ENCODE measurements around the gene KHDRBS2.

DNA sequence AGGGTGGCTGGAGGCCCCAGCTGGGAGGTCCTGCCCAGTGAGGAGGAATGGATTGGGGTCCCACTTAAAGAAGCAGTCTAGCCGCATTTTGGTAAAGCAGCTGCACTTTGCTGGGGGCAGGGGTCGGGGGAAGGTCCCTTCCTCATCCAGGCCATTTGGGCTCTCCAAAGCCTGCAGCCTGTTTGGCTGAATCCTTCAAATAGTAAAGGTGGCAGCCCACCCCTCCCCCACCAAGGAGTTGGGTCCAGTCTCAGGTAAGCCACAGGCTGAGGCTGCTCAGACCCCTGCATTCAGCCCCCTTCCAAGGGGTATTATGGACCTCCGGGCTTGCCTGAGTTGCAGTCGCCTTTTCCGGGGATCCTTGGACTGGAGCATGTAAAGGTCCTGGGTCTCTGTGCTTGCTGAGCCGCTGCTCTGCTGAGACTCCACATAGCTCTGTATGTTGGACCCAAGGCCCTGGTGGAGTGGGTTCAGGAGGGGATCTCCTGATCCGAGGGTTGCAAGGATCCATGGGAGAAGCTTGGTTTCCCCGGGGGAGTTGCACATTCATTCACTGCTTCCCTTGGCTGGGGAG lies 417.4 kb downstream of the KHDRBS2 start:
- TF ChIP-seq, protein P1, sequence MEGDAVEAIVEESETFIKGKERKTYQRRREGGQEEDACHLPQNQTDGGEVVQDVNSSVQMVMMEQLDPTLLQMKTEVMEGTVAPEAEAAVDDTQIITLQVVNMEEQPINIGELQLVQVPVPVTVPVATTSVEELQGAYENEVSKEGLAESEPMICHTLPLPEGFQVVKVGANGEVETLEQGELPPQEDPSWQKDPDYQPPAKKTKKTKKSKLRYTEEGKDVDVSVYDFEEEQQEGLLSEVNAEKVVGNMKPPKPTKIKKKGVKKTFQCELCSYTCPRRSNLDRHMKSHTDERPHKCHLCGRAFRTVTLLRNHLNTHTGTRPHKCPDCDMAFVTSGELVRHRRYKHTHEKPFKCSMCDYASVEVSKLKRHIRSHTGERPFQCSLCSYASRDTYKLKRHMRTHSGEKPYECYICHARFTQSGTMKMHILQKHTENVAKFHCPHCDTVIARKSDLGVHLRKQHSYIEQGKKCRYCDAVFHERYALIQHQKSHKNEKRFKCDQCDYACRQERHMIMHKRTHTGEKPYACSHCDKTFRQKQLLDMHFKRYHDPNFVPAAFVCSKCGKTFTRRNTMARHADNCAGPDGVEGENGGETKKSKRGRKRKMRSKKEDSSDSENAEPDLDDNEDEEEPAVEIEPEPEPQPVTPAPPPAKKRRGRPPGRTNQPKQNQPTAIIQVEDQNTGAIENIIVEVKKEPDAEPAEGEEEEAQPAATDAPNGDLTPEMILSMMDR (conservative IDR thresholded peaks at IDR 0.05 in 1 of 2, IDR thresholded peaks at IDR 0.05 in 1 of 2; ENCODE audit: low read depth in 1 of 2, low read length in 2 of 2): no peak
- no peak for TF ChIP-seq EZH2 (IDR thresholded peaks at IDR 0.05; ENCODE audit: low read length, missing control alignments)

Measured in fibroblast of lung (primary cell).